HG03469 (cell line): ENCODE measurements around the gene IL36RN.

Experiments
- ATAC-seq: cut with Tn5 transposase; IDR thresholded peaks from one replicate; pipeline ENCODE4 v1.9.1; 2021; ENCODE audit warnings: mild to moderate bottlenecking, moderate library complexity, moderate number of reproducible peaks; ENCODE audit not compliant: unreplicated experiment

IL36RN gene

GRCh38 chr2:113058998-113059960 is at the start of gene IL36RN:
Gene IL36RN, plus strand, starts transcription at chr2:113059198. Its CDS starts 241 bp downstream, at chr2:113059439.
- ATAC-seq, result no peak

GRCh38 chr2:113009622-113010021 is 49.4 kb upstream of the IL36RN start:
- ATAC-seq, result no peak

GRCh38 chr2:113010088-113010487 is 48.9 kb upstream of the IL36RN start:
- no peak for ATAC-seq

- ATAC-seq, result no peak
Observed at GRCh38 chr2:113011108-113011507, 47.9 kb upstream of the IL36RN start.

- ATAC-seq, result no peak
Observed at GRCh38 chr2:113012436-113013335, 46.3 kb upstream of the IL36RN start.

GRCh38 chr2:113013336-113013661 is 45.7 kb upstream of the IL36RN start:
- ATAC-seq, result no peak

GRCh38 chr2:113014067-113014466 is 44.9 kb upstream of the IL36RN start:
- no peak for ATAC-seq

GRCh38 chr2:113015042-113015441 is 44.0 kb upstream of the IL36RN start:
- ATAC-seq, result no peak

- ATAC-seq, result no peak
Observed at GRCh38 chr2:113015655-113016054, 43.3 kb upstream of the IL36RN start.

- ATAC-seq, result no peak
Observed at GRCh38 chr2:113018509-113018908, 40.5 kb upstream of the IL36RN start.

- no peak for ATAC-seq
Observed at GRCh38 chr2:113021312-113021711, 37.7 kb upstream of the IL36RN start.

- ATAC-seq, result no peak
Observed at GRCh38 chr2:113024764-113025163, 34.2 kb upstream of the IL36RN start.

- ATAC-seq, result no peak
Observed at GRCh38 chr2:113025737-113026136, 33.3 kb upstream of the IL36RN start.

- ATAC-seq, result no peak
Observed at GRCh38 chr2:113027691-113028090, 31.3 kb upstream of the IL36RN start.

GRCh38 chr2:113028112-113028511 is 30.9 kb upstream of the IL36RN start:
- ATAC-seq, result no peak

- ATAC-seq, result no peak
Observed at GRCh38 chr2:113032737-113033136, 26.3 kb upstream of the IL36RN start.

GRCh38 chr2:113034016-113034415 is 25.0 kb upstream of the IL36RN start:
- ATAC-seq, result no peak

- ATAC-seq, result no peak
Observed at GRCh38 chr2:113036763-113037162, 22.2 kb upstream of the IL36RN start.

GRCh38 chr2:113038291-113038690 is 20.7 kb upstream of the IL36RN start:
- ATAC-seq, result no peak

- ATAC-seq, result no peak
Observed at GRCh38 chr2:113039158-113039557, 19.8 kb upstream of the IL36RN start.

GRCh38 chr2:113039719-113040118 is 19.3 kb upstream of the IL36RN start:
- no peak for ATAC-seq

- ATAC-seq, result no peak
Observed at GRCh38 chr2:113041871-113042270, 17.1 kb upstream of the IL36RN start.
